Effector memory CD4-positive, alpha-beta T cell (primary cell): Measurements from ENCODE around the gene PCBP3.

Source experiments
- DNase-seq, 3 donors: peaks; one replicate each; pipeline ENCODE4 v3.0.0-alpha.2; 2020
- H3K27ac ChIP-seq: 2 replicates; pipeline ENCODE4 v1.7.0; 2013; ENCODE audit warnings: mild to moderate bottlenecking, low read length, moderate library complexity; ENCODE audit not compliant: insufficient read depth, poor library complexity, severe bottlenecking
- H3K27me3 ChIP-seq: replicated peaks from 2 replicates; pipeline ENCODE4 v1.7.0; 2013; ENCODE audit warnings: mild to moderate bottlenecking, low read length; ENCODE audit not compliant: insufficient read depth, control insufficient read depth, poor library complexity, severe bottlenecking
- H3K36me3 ChIP-seq: 2 replicates; pipeline ENCODE4 v1.7.0; 2013; ENCODE audit warnings: mild to moderate bottlenecking, low read length, moderate library complexity; ENCODE audit not compliant: control insufficient read depth, insufficient read depth
- H3K4me1 ChIP-seq: 2 replicates; pipeline ENCODE4 v1.7.0; 2013; ENCODE audit warnings: low read length, mild to moderate bottlenecking; ENCODE audit not compliant: control insufficient read depth, insufficient read depth, poor library complexity, severe bottlenecking
- H3K4me3 ChIP-seq: 2 replicates; pipeline ENCODE4 v1.7.0; 2013; ENCODE audit warnings: low read length, low read depth, mild to moderate bottlenecking; ENCODE audit not compliant: insufficient read depth, poor library complexity, severe bottlenecking
- H3K9me3 ChIP-seq: 2 replicates; pipeline ENCODE4 v1.7.0; 2013; ENCODE audit warnings: mild to moderate bottlenecking, low read length, moderate library complexity; ENCODE audit not compliant: control insufficient read depth

Gene PCBP3

DNA sequence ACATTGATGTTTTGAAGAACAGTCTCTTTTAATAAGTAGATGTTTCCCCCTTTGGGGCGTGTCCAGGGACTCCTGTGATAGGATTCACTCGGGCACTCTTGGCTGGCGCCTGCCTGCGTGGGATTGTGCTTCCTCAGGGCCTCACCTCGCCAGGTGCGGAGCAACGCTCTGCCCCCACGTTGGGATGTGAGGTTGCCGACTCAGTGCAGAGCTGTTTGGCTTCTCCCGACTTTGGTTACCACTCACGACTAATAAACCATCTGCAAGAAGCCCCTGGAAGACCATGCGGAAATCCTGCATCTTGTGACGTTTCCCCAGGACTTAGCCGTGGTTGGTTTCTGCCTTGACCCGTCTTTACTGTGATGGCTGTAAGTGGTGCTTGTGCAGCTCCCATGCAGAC, 106.4 kb downstream of the PCBP3 start:
- Histone ChIP-seq H3K27ac (no peak overlapping the region), H3K36me3 (no peaks in the 10 kb centered on the region)

DNA sequence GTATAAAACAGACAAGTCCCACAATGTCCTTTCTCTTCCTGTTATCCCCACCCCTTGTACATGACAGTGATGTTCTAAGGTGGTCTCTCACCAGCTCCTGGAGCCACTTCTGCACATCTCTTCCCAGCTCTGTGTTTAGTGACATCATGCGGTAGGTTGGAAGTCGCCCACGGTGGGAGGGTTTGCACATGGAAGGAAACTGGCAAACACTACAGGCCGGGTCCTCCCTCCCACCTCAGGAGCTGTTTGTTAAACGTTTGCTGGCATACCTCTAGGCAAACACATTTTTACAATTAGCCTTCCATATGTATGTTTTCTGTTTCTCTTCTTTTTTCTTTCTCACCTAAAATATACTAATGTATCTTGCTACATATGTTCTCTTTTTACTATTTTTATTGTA, 107.4 kb downstream of the PCBP3 start:
- H3K4me3 ChIP-seq: no peak overlapping the region
- no peaks in the 10 kb centered on the region for H3K27me3 ChIP-seq
- DNase-seq: no peak
- H3K36me3 ChIP-seq: no peaks in the 10 kb centered on the region
- H3K9me3 ChIP-seq: no peaks in the 10 kb centered on the region
- H3K27ac ChIP-seq: no peak overlapping the region
- H3K4me1 ChIP-seq: no peaks in the 10 kb centered on the region

More for the DNA sequence above, 106.4 kb downstream of the PCBP3 start:
- Histone ChIP-seq H3K27me3 (no peaks in the 10 kb centered on the region), H3K4me1 (no peaks in the 10 kb centered on the region), H3K9me3 (no peaks in the 10 kb centered on the region), H3K4me3 (no peak overlapping the region)
- DNase-seq: no peak

DNA sequence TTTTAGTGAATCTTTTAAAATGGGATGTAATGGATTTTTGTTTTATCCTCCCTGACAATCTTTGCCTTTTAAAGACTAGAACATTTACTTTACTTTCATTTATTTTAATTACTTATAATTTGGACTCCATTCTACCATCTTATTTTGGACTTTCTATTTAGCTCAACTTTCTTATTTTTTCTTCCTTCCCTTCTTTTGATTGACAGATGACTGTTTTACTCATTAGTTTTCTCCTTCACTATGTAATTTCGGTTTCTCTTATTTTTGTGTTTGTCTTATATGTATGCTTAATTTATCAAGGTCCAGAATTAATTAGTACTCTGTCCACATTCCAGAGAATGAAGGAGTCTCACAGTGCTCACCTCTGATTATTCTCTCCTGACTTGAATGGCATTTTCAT, 109.9 kb downstream of the PCBP3 start:
- H3K9me3 ChIP-seq: no peaks in the 10 kb centered on the region

DNA sequence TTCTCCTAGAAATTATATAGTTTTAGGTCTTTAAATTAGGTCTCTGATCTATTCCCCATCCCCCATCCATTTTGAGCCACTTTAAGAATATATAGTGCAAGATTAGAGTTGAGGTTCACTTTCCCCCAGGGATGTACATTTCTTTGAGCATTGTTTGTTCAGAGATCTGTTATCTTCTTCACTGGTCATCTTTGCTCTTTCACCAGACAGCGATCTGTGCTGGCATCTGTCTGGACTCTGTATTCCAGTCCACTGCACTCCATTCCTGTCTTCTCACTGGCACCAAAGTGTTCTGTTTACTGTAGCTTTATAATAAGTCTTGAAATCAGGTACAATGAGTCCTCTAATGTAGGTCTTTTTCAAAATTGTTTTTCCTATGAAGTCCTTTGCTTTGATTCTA, 112.5 kb downstream of the PCBP3 start:
- Histone ChIP-seq H3K27ac (no peak overlapping the region), H3K36me3 (no peaks in the 10 kb centered on the region)

More for the DNA sequence above, 109.9 kb downstream of the PCBP3 start:
- no peak for DNase-seq
- no peaks in the 10 kb centered on the region for H3K4me1 ChIP-seq
- no peaks in the 10 kb centered on the region for H3K27me3 ChIP-seq
- H3K27ac ChIP-seq: no peak overlapping the region
- H3K36me3 ChIP-seq: no peaks in the 10 kb centered on the region
- no peak overlapping the region for H3K4me3 ChIP-seq

DNA sequence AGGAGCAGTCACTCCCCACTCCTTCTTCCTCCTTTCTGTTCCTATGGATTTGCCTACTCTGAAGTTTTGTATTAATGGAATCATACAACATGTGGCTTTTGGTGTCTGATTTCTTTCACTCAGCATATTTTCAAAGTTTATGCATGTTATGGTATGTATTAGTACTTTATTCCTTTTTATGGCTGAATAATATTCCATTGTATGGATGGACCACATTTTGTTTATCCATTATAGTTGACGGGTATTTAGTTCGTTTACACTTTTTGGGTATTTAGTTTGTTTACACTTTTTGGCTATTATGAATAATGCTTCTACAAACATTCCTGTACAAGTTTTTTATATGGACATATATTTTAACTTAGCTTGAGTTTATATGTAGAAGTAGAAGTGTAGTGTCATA, 113.1 kb downstream of the PCBP3 start:
- Histone ChIP-seq H3K4me3 (no peak overlapping the region), H3K27me3 (no peaks in the 10 kb centered on the region), H3K9me3 (no peaks in the 10 kb centered on the region), H3K36me3 (no peaks in the 10 kb centered on the region), H3K27ac (no peak overlapping the region), H3K4me1 (no peaks in the 10 kb centered on the region)
- no peak for DNase-seq

More for the DNA sequence above, 112.5 kb downstream of the PCBP3 start:
- no peaks in the 10 kb centered on the region for H3K27me3 ChIP-seq
- H3K4me1 ChIP-seq: no peaks in the 10 kb centered on the region
- no peaks in the 10 kb centered on the region for H3K9me3 ChIP-seq
- H3K4me3 ChIP-seq: no peak overlapping the region
- no peak for DNase-seq

DNA sequence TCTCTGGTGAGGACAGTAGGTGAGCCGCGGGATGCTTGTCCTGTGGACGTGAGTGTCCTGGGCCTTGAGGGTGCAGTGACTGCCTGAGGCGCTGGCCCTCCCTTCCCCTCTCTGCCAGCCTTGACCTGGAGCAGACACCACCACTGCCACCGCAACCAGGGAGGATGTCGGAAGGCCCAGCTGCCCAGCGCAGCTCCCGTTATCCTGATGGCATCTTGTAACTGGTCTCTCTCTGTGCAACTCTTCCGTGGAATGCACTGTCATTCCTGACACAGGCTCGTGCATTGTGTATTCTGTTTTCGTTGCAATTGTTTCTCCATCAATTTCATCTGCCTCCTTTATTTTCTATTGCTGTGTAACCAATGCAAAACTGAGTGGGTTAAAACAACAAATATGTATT, 118.2 kb downstream of the PCBP3 start:
- Histone ChIP-seq H3K27ac (no peak overlapping the region), H3K36me3 (no peaks in the 10 kb centered on the region), H3K27me3 (no peaks in the 10 kb centered on the region), H3K9me3 (no peaks in the 10 kb centered on the region), H3K4me3 (no peak overlapping the region), H3K4me1 (no peaks in the 10 kb centered on the region)
- no peak for DNase-seq

DNA sequence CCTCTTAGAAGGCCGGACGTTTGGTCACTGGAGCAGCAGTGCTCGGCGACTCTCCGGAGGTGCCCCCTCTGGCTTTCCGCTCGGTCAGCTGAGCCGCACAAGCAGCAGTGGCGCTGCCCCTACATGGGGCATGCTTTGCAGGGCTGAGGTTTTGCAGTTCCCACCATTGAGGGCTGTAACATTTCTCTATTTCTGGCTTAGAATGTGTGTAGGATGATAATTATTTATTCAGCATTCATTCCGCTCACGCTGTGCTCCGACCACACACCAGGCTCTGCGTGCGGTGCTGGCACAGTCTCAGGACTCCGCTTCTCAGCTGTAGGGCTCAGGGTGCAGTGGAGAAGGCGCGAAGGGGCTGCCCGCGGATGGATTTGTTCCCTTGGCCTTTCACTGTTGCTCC, 119.5 kb downstream of the PCBP3 start:
- no peaks in the 10 kb centered on the region for H3K4me1 ChIP-seq
- no peaks in the 10 kb centered on the region for H3K27me3 ChIP-seq
- no peaks in the 10 kb centered on the region for H3K36me3 ChIP-seq
- no peak overlapping the region for H3K27ac ChIP-seq
- no peaks in the 10 kb centered on the region for H3K9me3 ChIP-seq
- no peak overlapping the region for H3K4me3 ChIP-seq
- no peak for DNase-seq

DNA sequence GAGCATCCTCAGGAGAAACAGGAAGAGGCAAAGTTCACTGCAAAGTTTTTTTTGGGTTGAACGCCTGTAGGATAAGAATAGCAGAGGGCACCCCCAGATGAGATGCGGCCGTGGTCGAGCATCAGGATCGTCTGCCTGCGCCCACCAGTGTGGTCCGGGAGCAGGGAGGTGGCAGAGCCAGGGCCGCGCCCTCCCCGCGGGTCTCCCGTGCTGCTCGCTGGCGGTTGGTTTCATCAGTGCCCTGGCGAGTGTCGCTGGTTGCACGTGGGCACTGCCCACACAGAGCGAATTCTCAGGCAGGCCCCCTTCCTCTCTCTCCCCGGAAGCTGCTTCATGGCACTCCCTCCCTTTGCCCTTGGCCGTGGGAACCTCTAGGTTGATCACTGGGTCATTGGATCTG, 120.0 kb downstream of the PCBP3 start:
- H3K27ac ChIP-seq: no peak overlapping the region
- DNase-seq: no peak
- H3K36me3 ChIP-seq: no peaks in the 10 kb centered on the region
- no peak overlapping the region for H3K4me3 ChIP-seq
- no peaks in the 10 kb centered on the region for H3K27me3 ChIP-seq
- H3K9me3 ChIP-seq: no peaks in the 10 kb centered on the region
- H3K4me1 ChIP-seq: no peaks in the 10 kb centered on the region

DNA sequence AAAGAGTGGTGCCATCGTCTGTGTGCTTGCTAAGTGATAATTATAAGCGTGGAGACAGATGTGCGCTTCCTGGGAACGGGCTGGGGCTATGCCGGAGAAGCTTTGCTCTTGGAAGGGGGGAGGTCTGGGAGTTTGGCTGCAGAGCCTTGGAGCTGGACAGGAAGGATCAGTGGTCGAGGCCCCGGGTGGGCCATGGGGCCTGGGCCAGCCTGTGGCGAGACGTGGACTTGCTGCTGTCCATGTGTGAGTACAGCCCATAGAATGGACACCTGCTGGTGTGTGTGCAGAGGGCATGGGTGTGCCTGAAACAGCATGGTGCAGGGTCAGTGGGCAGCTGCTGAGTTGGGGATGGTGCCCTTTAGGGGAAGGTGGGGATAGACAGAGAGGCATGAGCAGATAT, 121.3 kb downstream of the PCBP3 start:
- Histone ChIP-seq H3K9me3 (no peaks in the 10 kb centered on the region), H3K4me3 (no peak overlapping the region), H3K27me3 (no peaks in the 10 kb centered on the region), H3K27ac (no peak overlapping the region), H3K4me1 (no peaks in the 10 kb centered on the region), H3K36me3 (no peaks in the 10 kb centered on the region)
- no peak for DNase-seq

DNA sequence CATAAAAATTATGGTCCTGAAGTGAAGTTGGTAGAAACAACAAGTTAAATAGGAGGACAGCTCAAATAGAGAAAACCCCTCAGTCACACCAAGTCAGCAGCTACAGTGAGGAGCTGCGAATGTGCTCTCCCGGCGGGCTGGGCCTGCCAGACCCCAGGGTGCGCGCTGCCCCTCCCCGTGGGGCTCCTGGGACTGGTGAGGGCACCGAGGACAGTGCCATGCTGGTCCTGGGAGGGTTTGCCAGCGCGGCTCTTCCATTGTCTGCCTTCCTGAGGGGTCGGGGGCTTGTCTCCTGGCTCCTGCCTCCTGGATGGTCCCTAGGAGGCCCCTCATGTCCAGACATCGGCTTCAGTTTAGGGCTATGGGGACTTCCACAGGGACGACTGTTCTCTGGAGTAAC, 121.8 kb downstream of the PCBP3 start:
- H3K27ac ChIP-seq: no peak overlapping the region
- H3K9me3 ChIP-seq: no peaks in the 10 kb centered on the region
- H3K27me3 ChIP-seq: no peaks in the 10 kb centered on the region
- no peaks in the 10 kb centered on the region for H3K4me1 ChIP-seq
- no peaks in the 10 kb centered on the region for H3K36me3 ChIP-seq
- no peak overlapping the region for H3K4me3 ChIP-seq
- no peak for DNase-seq

DNA sequence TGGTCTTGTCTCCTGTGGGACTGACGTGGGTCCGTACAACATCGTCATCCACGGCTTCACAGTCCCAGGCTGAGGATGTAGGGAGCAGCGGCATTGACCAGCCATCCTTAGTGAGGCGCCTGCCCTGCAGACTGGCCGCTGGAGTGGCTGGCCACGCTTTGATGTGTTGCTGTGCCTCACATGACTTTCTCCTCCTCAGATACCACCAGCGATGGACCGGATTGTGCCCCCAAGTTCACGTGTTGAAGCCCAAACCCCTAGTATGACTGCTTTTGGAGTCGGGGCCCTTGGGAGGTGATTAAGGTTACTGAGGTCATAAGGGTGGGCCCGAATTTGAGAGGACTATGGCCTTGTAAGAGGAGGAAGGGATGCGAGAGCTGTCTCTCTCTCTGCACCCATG, 122.5 kb downstream of the PCBP3 start:
- Histone ChIP-seq H3K9me3 (no peaks in the 10 kb centered on the region), H3K27me3 (no peaks in the 10 kb centered on the region), H3K4me1 (no peaks in the 10 kb centered on the region), H3K27ac (no peak overlapping the region), H3K36me3 (no peaks in the 10 kb centered on the region), H3K4me3 (no peak overlapping the region)
- no peak for DNase-seq
